Epidermal melanocyte (primary cell): Measurements from ENCODE around the gene TMPRSS3.

Experiments used
- DNase-seq: peaks from one replicate; pipeline ENCODE4 v3.0.0; 2011; ENCODE audit warnings: low spot score; ENCODE audit not compliant: insufficient read length

Gene TMPRSS3

DNA sequence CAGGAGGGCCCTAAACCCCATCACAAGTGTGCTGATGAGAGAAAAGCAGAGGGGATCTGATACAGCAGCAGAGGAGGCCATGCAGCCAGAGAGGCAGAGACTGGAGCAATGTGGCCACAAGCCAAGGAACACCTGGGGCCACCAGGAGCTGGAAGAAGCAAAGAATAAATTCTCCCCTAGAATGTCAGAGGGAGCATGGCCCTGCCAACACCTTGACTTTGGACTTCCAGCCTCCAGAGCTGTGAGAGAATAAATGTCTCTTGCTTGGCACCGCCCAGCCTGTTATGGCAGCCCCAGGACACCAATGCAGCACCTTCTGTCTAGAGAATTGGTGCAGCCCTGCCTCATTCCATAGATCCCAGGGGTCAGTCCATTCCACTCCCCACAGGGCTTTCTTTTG lies 33.2 kb upstream of the TMPRSS3 start:
- no peak for DNase-seq

DNA sequence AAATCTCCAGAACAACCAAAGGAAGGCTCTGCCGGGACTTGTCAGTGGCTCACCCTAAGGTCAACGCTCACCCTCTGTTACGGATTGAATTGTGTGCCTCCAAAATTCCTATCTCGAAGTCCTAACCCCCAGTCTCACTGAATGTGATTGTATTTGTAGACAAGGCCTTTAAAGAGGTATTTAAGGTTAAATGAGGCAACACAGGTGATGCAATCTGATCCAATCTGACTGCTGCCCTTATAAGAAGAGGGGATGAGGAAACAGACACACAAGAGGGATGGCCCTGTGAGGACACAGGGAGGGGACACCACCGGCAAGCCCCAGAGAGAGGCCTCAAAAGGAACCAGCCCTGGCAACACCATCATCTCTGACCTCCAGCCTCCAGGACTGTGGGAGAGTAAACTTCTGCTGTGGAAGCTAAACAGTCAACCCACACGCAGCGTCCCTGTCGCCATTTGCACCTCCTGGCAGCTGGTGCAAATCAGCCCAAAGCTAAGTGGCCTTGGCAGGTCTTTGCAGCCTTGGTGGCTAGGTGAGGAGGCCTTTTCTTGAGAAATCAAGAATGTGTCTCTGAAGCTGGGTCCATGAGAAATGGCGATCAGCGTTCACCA lies 32.1 kb upstream of the TMPRSS3 start:
- no peak for DNase-seq

DNA sequence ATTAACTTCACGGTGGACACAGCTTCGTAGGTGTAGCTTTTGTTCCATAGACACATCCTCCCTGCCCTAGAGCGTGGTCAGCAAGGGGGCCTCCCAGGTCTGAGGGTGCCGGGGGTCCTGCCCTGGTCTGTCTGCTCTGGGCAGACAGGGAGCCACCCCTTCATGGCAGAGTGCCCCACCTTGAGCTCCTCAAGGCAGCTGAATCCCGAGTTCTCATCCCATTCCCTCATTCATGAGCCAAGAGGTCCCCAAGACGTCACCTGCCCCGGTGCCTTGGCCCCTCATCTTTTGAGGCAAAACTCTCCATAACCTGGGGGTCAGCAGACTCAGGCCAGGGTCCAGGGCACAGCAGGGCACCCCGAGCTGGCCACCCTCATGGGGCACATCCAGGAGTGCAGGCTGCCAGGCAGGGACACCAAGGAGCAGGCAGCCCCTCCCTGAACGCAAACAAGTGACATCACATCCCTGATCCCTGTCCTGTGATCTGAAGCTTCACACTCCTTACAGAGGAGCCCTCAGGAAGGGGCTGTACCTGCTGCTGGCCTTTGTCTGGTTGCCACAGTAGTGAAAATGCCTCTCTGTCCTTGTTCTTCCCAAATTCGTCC lies 31.1 kb upstream of the TMPRSS3 start:
- DNase-seq, result no peak

DNA sequence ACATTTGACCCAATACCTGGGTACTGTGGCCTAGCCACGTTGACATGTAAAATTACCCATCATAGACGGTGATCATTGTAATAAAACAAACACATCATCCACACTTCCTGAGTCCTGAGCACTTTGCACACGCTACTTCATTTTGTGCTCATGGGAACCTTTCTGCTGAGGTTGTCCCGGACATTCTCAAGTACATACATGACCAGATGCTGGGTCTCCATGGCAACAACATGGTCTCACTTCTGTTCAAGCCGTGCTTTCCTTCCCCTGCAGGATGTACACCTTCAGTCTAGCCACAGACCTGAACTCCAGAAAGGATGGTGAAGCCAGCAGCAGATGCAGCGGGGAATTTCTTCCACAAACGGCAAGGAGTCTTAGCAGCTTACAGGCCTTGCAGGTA lies 30.6 kb upstream of the TMPRSS3 start:
- DNase-seq, result no peak

DNA sequence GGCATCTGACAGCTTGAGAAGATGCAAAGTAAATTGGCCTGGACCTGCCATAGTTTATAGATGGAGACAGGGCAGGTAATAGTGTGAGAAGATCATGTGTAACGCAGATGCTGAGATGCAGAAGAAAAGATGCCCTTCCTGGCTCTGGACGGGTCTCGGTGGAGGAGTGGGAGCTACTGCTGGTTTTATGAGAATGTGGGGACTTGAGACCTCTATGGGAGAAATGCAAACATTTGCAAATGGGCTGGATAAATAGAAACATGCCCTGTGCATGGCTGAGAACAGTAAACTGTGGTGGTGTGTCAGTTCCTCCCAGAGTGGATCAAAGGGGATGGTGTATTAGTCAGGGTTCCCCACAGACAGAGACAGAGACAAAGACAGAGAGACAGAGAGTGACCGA lies 29.7 kb upstream of the TMPRSS3 start:
- DNase-seq, result no peak

DNA sequence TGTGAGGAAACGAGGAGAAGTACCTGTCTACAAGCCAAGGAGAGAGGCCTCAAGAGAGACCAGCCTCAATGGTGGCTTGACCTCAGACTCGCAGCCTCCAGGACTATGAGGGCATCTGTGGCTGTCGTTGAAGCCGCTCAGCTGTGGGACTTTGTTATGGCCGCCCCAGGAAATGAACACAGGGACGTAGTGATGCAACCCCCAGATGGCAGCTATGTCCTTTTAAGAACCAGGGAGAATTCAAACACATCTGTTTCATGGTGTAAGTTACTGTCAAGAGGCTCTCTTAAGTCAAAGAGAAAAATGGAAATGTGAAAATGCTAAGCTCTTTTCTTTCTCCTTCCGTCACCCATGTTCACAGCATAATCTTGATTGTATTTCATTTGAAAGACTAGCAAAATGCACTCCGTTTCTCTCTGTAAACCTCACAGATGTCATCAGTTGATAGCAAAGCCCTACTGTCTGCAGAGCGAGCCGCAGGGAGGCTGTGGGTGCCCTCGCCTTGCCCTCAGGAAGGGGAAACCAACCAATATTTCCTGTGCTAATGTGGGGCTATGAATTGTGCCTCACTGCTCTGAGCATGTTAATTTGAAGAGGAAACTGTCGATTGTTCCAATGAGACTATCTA lies 29.2 kb upstream of the TMPRSS3 start:
- DNase-seq, result no peak

DNA sequence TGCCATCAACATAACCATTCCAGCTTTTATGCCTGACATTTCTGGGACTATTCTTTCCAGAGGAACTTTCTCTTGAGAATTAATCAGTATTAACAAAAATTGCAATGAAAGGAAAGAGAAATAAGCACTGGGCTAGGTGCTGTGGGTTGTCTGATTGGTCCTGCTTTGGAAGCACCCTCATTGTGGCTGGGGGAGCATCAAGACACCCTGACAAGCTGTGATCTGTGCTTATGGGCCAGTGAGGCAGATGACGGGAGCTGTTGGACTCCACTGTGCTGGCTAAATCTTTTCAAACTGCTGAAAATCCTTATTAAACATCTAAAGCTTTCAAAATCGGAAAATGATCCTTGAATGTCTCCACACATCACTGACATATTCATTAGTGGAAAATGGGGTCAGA lies 27.8 kb upstream of the TMPRSS3 start:
- DNase-seq, result no peak

DNA sequence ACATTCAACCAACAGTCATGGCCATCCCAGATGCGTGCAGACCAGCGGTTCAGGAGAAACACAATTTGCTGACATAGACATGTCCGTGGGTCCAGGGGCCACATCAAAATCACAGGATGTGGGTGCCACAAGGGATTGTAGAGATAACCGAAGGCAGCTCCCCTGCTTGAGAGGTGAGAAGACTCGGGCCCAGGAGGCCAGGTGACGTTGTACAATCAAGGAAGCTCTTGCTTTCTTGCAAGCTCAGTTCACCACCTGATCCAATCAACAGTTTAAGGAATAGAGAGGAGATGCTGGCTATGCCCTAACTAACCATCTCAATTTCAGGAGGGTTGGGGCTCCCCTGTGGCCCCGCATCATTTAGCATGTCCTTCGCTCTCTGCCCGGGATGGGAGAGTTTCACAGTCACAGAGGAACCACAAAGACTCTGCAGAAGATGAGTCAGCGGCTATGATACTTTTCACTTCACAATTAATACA lies 27.4 kb upstream of the TMPRSS3 start:
- DNase-seq, result no peak

DNA sequence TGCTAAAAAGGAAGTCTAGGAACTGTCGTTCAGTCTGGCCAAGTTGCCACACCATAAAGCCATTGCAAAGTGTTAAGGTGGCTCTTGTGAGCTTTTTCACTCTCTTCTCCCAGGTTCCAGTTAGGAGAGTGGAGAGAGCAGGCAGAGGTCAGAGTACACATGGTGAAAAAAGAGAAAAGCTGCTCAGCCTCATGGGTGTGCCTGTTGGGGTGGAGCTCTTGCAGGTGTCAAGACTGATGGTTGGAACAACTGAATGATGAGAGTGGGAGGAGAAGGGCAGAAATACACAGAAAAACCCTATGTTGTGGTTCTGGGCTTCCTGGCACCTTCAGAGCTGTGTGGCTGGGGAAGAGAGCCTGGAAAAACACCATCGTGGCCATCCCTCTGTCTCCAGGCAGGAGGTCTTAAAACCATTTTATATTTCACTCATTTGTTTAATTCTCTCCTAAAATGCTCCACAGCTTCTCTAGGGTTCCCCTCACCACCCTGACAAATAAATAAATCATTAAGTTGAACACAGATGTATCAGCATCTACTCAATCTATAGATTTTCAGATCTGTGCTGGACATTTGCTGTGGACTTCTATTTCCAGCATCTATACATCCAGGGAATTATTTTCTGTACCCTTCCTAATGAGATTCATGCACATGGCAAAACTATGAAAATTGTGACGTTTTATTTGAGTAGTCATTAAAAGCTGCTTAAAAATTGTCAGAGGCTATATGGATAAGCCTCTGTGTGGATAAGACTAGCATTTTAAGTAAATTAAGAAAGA lies 25.4 kb upstream of the TMPRSS3 start:
- no peak for DNase-seq

DNA sequence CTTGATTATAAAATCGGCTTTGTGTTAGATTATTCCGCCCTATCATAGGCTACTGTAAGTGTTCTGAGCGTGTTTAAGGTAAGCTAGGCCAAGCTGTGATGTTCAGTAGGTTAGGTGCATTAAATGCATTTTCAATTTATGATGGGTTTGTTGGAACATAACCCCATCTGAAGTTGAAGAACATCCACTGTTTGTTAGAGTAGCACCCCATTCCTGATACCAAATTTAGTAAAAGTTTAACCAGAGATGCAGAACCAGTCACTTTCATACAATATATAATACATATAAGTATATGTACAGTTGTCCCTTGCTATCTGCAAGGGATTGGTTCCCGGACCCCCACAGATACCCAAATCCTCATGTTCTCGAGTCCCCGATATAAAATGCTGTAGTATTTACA lies 24.0 kb upstream of the TMPRSS3 start:
- no peak for DNase-seq

DNA sequence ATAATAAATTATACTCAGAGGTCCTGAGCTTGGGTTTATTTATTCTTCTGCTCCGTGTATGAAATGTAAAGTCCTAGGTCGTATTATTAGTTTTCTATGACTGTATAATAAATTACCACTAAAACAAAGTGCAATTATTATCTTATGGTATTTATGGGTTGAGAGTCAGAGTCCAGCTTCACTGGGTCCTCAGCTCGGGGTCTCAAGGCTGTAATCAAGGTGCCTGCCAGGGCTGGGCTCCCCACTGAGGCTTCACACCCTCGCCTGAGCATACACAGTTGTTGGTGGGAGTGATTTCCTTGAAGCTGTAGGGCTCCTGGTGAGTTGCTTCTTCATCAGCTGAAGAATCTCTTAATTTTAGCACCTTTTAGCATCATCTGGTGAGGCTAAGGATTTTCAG lies 23.0 kb upstream of the TMPRSS3 start:
- no peak for DNase-seq

DNA sequence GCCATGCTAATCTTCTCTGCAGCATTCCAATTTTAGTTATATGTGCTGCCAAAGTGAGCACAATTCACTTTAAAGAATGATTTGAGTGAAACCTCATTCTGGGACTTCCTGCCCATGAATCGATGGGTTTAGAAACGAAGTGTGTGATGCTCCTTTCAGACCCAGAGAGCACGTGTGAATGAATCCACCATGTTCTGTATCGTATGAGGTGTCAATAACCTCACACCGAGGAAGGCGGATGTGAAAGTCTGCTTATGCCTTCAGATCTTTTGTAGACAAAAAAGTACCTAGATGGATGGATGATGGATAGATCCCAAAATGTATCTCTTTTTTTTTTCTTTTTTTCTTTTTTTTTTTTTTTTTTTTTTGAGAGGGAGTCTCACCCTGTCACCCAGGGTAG lies 21.7 kb upstream of the TMPRSS3 start:
- no peak for DNase-seq

DNA sequence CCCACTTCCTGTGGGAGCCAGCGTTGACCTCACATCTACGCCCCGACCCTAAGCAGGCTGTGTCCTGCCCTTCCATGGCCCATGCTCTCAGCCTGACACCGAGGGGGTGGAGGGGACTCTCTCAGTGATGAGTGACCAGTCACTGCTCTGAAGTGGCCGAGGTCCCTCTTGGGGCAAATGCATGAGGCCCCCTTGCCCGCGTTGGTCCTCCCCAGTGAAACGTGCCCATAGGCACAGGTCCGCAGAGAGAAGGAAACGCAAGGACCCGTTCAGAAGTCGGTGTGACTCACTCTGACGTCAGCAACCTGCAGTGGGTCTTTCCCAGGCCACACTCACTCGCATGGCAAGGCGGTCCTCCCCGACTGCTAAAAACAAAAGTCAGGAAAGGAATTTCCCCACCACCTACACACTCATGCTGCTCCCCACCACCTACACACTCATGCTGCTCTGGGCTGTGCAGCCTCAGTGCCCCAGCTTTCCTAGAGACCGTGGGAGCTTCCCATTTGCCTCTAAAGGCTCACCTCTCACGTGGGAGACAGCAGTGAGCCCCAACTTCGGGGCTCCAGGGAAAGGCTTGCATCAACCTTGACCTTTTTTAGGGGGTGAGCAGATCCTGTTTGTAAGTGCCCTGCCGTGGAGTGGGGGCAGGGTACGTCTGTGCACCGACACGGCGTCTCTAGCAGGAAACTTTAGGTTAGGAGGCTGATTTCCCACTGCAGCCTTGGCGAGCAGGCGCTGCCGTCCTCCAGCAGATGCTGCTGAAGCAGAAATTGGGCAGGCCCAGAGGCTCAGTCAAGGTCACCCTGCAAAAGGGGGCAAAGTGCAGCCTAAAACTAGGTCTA lies 19.3 kb upstream of the TMPRSS3 start:
- DNase-seq, result no peak

DNA sequence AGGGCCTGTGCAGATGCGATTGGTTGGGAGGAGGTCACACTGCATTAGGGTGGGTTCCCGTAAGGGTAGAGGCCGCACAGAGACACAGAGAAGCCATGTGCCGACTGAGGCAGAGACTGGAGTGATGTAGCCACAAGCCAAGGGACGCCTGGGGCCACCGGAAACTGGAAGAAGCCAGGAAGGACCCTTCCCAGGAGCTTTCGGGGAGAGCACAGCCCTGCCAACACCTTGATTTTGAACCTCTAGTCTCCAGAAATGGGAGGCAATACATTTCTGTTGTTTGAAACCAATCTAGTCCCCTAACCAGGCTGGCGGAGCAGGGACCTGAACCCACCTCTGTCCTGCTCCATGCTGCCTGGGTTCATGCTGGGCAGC lies 18.7 kb upstream of the TMPRSS3 start:
- no peak for DNase-seq

DNA sequence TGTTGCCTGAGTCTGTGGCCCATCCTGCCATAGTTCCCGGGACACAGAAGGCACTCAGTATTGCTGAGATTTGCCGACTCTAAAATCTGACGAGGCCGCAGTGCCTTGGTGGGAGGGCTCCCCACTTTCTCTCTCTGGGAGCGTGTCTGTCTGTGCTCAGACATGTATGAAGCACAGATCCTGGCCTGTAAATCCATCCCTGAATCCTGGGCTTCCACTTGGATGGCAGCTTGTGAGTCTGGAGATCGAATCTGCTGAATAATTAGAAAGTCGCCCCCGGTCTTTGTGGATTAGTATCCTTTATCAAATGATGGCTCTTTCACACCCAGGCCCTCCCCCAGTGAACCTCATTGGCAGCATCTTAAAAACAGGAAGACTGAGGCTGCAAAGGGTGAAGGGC lies 18.2 kb upstream of the TMPRSS3 start:
- no peak for DNase-seq

DNA sequence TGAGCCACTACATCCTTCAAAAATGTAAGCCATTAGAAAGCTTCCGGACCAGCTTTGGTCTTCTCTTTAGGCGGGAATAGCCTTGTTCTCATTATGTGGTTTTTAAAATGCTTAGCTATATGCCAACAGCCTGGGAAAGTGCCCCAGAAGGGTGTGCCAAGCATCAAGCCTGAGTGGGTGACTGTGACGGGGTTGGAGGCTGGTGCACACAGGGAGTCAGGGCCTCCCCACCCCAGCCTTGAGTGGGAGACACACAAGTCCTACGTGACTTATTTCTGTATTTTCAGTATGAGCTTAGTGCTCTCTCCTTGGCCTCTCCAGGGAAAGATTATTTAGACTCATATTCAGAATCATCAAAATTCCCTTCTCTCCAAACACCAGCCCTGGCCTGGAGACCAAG lies 17.6 kb upstream of the TMPRSS3 start:
- no peak for DNase-seq

DNA sequence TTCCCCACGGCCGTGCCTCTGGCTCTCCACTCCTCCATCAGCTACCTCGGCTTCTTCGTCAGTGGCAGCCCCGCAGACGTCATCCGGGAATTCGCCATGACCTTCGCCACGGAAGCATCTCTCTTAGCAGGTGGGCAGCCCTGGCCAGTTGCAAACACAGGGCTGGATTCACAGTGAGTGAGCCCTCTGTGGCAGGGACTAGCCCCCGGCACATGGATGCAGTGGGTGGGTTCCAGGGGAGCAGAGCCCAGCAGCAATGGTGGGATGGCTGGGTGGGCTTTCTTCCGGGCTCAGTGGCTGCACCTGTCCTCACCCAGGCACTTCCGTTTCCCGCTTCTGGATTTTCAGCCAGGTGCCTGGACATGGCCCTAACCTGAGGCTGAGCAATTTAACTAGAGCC lies 17.2 kb upstream of the TMPRSS3 start:
- DNase-seq, result no peak

DNA sequence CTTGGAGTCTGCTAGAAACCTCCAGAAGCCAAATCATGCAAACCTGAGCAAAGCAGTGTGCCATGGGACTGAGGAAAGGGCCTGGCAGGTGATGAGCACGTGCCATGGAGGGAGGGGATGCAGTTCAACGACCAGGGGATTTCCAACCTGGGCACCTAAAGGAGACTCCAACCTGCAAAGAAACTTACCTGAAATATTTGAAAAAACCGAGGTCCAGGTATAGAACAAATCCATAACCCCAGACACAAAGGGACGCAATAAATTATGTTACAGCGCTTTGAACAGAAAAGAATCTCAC lies 16.7 kb upstream of the TMPRSS3 start:
- DNase-seq, result no peak

DNA sequence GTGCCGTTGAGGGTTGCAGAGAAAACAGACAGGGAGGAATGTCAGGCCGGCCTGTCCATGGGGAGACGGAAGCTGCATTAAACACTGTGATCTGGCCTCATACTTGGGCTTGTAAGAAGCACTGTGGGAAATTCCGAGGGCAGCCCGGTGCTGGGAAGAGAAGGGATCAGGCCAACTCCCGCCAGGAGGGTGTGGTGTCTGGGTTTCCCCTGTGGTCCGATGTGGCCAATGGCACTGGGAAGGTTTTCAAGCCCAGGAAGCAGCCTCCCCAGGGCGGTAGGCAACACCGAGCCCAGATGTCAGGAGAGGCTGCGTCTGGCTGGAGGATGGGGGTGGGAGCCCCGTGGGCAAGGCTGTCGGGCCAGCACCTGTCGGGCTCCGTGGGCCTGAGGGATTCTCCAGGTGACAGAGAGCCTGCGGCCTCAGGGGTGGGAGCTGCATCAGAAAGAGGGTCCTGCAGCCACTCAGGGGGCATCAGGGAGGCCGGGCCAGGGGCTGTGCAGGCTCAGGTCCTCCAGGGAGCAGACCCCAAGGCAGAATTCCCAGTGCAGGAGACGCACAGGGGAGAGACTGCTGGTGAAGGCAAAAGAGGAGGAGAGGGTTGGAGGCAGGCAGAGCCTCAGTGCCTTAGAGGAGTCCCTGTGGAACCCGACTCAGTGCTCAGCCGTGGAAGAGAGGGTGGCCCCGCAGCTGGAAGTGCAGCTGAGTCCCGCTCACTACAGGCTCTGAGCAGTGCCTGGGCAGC lies 16.2 kb upstream of the TMPRSS3 start:
- no peak for DNase-seq

DNA sequence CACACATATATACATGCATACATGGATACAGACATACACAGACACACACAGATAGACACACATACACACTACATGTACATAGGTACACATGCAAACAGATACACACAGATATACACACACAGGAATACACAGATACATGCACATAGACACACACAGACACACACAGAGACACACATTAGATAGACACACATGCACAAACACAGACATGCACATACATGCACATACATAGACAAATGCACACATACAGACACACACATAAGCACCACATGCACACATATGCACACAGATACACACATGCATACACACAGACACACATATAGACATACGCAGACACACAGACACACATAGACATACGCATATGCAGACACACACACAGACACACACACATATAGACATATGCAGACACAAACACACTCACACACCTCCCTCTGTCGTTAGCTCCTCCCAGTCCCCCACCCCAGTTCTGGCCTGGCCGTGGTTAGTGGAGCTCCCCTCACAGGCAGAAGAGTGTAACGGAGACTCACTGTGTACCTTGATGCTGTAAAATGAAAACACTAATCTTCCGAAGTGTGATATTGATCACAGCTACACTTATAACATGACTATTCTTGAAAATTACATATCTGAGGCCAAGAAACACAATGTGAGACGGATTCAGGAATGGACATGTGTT lies 15.5 kb upstream of the TMPRSS3 start:
- DNase-seq, result no peak
